ENCODE measurements around the gene OLFM1.
"Not testable (repeated sequence)": the region's sequence is repeated elsewhere in the genome, so short reads cannot be mapped to it uniquely, and the experiment has no call there.

GRCh38 chr9:135063466-135063865 is 24.0 kb upstream of the OLFM1 start:
- not testable (repeated sequence) for TF ChIP-seq EP300 (IDR thresholded peaks at IDR 0.05); CTCF (IDR thresholded peaks at IDR 0.05); POLR2A (IDR thresholded peaks at IDR 0.05; ENCODE audit: low read depth); POLR2AphosphoS5 (IDR thresholded peaks at IDR 0.05)

Data from esophagus muscularis mucosa (tissue), 4 donors.